Pancreas (tissue), 10 donors: ENCODE results near the gene PLET1. TPM values are rescaled to one million over a fixed set of nuclear protein-coding genes. Genes with fewer than 3 reads are reported as not detected.

Experiments
- ATAC-seq, 4 donors: fragments of 200-7000 bp; cut with Tn5 transposase; one replicate each; pipeline versions ENCODE4 v1.8.0 to v1.9.1; 2020; ENCODE audit warnings: mild to moderate bottlenecking in 4 of 4, moderate library complexity in 4 of 4
- DNase-seq, 6 donors: peaks; one replicate each; pipeline ENCODE4 v3.0.0-alpha.2; 2020
- FAIRE-seq: peaks from 2 replicates; lab custom pipeline; 2012; peaks lifted over from hg19 to GRCh38; lab: Jason Lieb, UNC
- H3K27ac ChIP-seq, 4 donors: fragments of 200-600 bp; sonication (generic); 1 replicate in 3 of 4; 2 replicates in 1 of 4; pipeline versions ENCODE4 v1.5.0 to v1.8.0; 2020
- H3K27me3 ChIP-seq, 4 donors: fragments of 200-600 bp; one replicate each; pipeline ENCODE4 v1.8.0; 2021
- H3K36me3 ChIP-seq, 3 donors: fragments of 200-600 bp; sonication (generic) in 1 of 3; one replicate each; pipeline versions ENCODE4 v1.5.0 to v1.8.0; 2020 to 2021
- H3K4me1 ChIP-seq, 3 donors: fragments of 200-600 bp; one replicate each; pipeline ENCODE4 v1.8.0; 2021
- H3K4me3 ChIP-seq, 4 donors: fragments of 200-600 bp; sonication (generic) in 2 of 4; one replicate each; pipeline versions ENCODE4 v1.5.0 to v1.8.0; 2020 to 2021
- H3K9me3 ChIP-seq, 4 donors: fragments of 200-600 bp; one replicate each; pipeline ENCODE4 v1.8.0; 2021
- WGBS, 2 donors: extraction: QIAGEN DNeasy Blood & Tissue Kit; methylation state at CpG; one replicate each; pipeline ENCODE4 v1.1.7; 2013; 5-methylcytosine and 5-hydroxymethylcytosine counted together
- intact Hi-C, 3 donors: fragments of 100-400 bp; cut with DNase I; formaldehyde crosslinking; loops; one replicate each; pipeline versions ENCODE4 v1.11.1 to v1.14.2; 2022
- polyA plus RNA-seq, 2 donors: library from polyadenylated mRNA; stranded (reverse); fragments of 200-250 nt; gene quantifications; one replicate each; pipeline ENCODE4 v1.2.3, GENCODE V29; 2013
- total RNA-seq, 6 donors: library from RNA; stranded (reverse); fragmentation: NEBNext Ultra II Directional in 4 of 6; extraction: Animal tissue kit (Norgen Biotek cat#: 25700) in 4 of 6; gene quantifications; one replicate each; pipeline versions ENCODE4 v1.2.1 to v1.2.4, GENCODE V29; 2021 to 2023
- TF ChIP-seq, protein P1 (sequence below), 4 donors: fragments of 200-600 bp; sonication (generic) in 3 of 4; IDR thresholded peaks; one replicate each; pipeline versions ENCODE4 v1.5.0 to v1.8.0; 2021; ENCODE audit warnings: antibody characterized with exemption in 4 of 4
- donor health status: healthy with polysubstance abuse.
- donor health status: DM: no; HTN: no; CAD: no; lungs with moderate emphysema.
- donor health status: DM: no; HTN: no; CAD: no.
- donor health status: control.
- donor health status: control.
- donor health status: Bipolar disorder and iron deficiency.
- donor health status: DM: yes; HTN: yes; CAD: no.
- donor health status: DM: no; HTN: no; CAD: no.
- donor health status: DM: no; HTN: no; CAD: no.
- donor health status: DM: yes; HTN: yes; CAD: no.

The PLET1 gene, protein sequence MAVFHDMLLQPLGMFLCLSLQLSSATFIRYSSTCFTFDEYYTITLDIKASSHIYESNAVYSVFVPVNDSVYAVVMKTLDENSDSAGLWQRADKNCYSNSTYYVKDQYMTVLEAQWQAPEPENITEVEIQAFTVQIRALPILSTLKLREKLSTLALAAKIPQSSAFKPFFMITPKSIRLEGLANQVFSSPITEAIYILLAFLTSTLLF
- not detected for total RNA-seq
- not detected for polyA plus RNA-seq

DNA sequence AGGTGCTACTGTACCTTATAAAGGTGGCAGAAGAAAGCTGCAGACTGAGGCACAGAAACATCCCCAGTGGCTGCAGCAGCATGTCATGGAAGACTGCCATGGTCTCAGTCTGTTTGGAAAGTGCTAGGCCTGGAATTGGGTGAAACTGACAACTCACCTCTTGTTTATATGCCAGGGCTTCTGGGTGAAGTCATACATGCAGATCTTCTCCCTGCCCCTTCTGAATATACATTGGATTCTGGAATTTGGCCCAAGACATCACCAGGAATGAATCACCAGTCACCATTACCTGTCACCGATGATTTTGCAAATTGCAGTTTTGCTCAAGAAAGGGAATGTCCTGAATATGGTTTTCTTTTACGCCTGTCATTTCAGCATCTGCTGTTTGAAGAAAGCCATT is at the start of gene PLET1:
TSS of gene PLET1 (minus strand) at position 371 of the 400 bp plus-strand sequence. CDS start at position 100, 271 bp downstream.
- DNase-seq (no peak), ATAC-seq (no peak), FAIRE-seq (no peak)
- TF ChIP-seq, protein P1, sequence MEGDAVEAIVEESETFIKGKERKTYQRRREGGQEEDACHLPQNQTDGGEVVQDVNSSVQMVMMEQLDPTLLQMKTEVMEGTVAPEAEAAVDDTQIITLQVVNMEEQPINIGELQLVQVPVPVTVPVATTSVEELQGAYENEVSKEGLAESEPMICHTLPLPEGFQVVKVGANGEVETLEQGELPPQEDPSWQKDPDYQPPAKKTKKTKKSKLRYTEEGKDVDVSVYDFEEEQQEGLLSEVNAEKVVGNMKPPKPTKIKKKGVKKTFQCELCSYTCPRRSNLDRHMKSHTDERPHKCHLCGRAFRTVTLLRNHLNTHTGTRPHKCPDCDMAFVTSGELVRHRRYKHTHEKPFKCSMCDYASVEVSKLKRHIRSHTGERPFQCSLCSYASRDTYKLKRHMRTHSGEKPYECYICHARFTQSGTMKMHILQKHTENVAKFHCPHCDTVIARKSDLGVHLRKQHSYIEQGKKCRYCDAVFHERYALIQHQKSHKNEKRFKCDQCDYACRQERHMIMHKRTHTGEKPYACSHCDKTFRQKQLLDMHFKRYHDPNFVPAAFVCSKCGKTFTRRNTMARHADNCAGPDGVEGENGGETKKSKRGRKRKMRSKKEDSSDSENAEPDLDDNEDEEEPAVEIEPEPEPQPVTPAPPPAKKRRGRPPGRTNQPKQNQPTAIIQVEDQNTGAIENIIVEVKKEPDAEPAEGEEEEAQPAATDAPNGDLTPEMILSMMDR (IDR thresholded peaks at IDR 0.05), result no peak
- no peaks in the 10 kb centered on the region for H3K27me3 ChIP-seq
- H3K9me3 ChIP-seq, result no peaks in the 10 kb centered on the region
- H3K4me3 ChIP-seq, result no peak within 1 kb of the TSS
- intact Hi-C loops, result no loop called here
- 91 to 99% methylated on average over 2 of the region's 2 CpGs for WGBS, 2 donors
- H3K27ac ChIP-seq, result no peak within 1 kb of the TSS
- no peaks in the 10 kb centered on the region for H3K36me3 ChIP-seq
- no peaks in the 10 kb centered on the region for H3K4me1 ChIP-seq

DNA sequence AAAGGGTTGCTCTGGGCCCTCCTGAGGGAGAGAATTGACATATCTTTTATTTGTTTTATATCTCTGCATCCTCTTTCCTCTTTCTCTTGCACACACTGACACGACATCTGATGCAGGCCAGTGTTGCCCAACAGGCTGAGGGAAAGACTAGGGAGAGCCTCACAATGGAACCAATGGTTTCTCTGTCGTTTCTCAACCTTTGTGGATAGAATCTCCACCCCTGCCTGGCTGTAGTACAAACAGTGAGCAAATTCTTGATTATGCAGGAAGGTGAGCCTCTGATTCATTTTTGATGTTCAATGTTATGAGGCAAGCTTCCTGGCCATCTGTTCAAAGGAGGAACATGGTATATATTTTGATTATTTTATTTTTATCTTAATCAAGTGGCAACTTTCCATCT is 49.8 kb upstream of the PLET1 start:
- 52 to 55% methylated on average over 2 of the region's 2 CpGs for WGBS, 2 donors
- TF ChIP-seq, protein P1 (IDR thresholded peaks at IDR 0.05), result no peak
- ATAC-seq (peak in 1 of 4 donors; percentile 35), FAIRE-seq (no peak), DNase-seq (no peak)
- no peak overlapping the region for H3K27ac ChIP-seq
- H3K9me3 ChIP-seq, result no peaks in the 10 kb centered on the region
- intact Hi-C loops, result no loop called here
- no peaks in the 10 kb centered on the region for H3K36me3 ChIP-seq
- no peaks in the 10 kb centered on the region for H3K27me3 ChIP-seq
- H3K4me3 ChIP-seq, result no peak overlapping the region
- H3K4me1 ChIP-seq, result no peaks in the 10 kb centered on the region

DNA sequence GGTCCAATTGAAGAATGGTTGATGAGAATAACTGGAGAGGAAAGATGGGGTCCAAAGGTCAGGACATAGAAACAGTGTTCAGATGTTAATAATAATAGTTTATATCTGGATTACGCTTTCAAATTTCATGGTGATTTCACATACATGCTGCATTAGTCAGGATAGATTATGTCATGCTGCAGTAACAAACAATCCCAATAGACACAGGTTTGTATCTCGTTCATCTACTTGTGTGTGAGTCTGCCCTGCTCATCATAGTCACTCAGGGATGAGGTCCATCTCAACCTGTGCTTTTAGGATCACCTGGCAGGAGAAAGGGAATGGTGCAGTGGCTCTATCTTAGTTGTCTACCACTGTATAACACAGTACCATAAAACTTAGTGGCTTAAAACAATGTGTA is 48.0 kb upstream of the PLET1 start:
- Histone ChIP-seq H3K9me3 (no peaks in the 10 kb centered on the region), H3K27ac (no peak overlapping the region), H3K27me3 (no peaks in the 10 kb centered on the region), H3K36me3 (no peaks in the 10 kb centered on the region), H3K4me1 (no peaks in the 10 kb centered on the region), H3K4me3 (no peak overlapping the region)
- intact Hi-C loops, result no loop called here
- FAIRE-seq (no peak), DNase-seq (no peak), ATAC-seq (no peak)
- TF ChIP-seq, protein P1 (IDR thresholded peaks at IDR 0.05), result no peak
- 82 to 84% methylated on average over 2 of the region's 2 CpGs for WGBS, 2 donors

DNA sequence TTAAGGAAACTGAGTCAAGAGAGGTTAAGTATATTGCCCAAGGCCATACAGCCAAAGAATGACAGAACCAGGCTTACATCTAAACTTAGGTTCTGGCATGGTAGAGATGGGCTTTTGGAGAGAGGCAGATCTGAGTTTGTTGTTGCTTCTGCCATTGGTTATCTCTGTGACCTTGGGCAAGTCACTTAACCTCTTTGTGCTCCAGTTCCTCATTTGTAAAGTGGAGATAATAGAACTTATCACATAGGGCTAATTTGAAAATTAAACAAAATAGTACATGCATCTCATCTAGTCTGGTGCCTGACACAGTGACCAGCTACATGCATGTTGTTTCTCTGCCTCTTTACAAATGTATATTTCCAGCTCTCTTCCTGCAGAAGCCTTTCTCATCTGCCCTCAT is 47.0 kb upstream of the PLET1 start:
- H3K4me3 ChIP-seq, result no peak overlapping the region
- no peaks in the 10 kb centered on the region for H3K27me3 ChIP-seq
- DNase-seq, result no peak
- no peaks in the 10 kb centered on the region for H3K9me3 ChIP-seq
- intact Hi-C loops, result no loop called here
- no peaks in the 10 kb centered on the region for H3K4me1 ChIP-seq
- H3K36me3 ChIP-seq, result no peaks in the 10 kb centered on the region
- no peak overlapping the region for H3K27ac ChIP-seq
- TF ChIP-seq, protein P1 (IDR thresholded peaks at IDR 0.05), result no peak
- ATAC-seq, result no peak
- FAIRE-seq, result no peak

DNA sequence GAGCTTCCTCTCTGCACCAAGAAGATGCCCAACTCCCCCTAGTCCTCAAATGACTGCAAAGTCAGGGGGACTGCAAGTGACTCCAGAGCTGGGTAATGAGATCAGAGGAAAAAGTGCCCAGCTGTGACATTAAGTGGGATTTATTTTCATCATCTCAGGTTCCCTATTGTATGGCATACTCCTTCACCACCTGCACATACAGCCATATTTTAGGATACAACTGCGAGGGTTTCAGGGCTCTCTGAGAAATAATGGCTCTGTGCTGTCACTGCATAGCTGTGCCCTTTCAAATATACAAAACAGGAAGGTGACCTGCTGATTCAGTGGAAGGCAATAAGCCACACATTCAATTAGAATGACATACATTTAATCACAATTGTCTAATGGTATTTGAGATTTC is 45.6 kb upstream of the PLET1 start:
- ATAC-seq, result no peak
- no peaks in the 10 kb centered on the region for H3K9me3 ChIP-seq
- no peaks in the 10 kb centered on the region for H3K4me1 ChIP-seq
- intact Hi-C loops, result no loop called here
- no peak overlapping the region for H3K4me3 ChIP-seq
- H3K27ac ChIP-seq, result no peak overlapping the region
- no peak for FAIRE-seq
- no peaks in the 10 kb centered on the region for H3K36me3 ChIP-seq
- TF ChIP-seq, protein P1 (IDR thresholded peaks at IDR 0.05), result no peak
- H3K27me3 ChIP-seq, result no peaks in the 10 kb centered on the region
- no peak for DNase-seq
- WGBS, 2 donors, result 59 to 77% methylated on average over 1 of the region's 1 CpG
